CD8-positive, alpha-beta memory T cell (primary cell): ENCODE data around the gene ACYP2. TPM values are rescaled to one million over a fixed set of nuclear protein-coding genes. Genes with fewer than 3 reads are reported as not detected.
"Not testable (repeated sequence)": the region's sequence is repeated elsewhere in the genome, so short reads cannot be mapped to it uniquely, and the experiment has no call there.

Source experiments
- CTCF ChIA-PET: fragments of 350-600 bp; sonication (Branson Sonifier 250); formaldehyde crosslinking; loops from one replicate; lab custom pipeline; 2021; ENCODE audit warnings: antibody characterized with exemption; lab: Charles Lee
- POLR2A ChIA-PET: fragments of 350-600 bp; sonication (Branson Sonifier 250); formaldehyde crosslinking; loops from one replicate; lab custom pipeline; 2021; ENCODE audit warnings: antibody characterized with exemption; lab: Charles Lee
- DNase-seq, 5 donors: peaks; one replicate each; pipeline versions ENCODE4 v3.0.0 to v3.0.0-alpha.2; 2020 to 2022; ENCODE audit warnings: mixed read lengths in 1 of 5
- H3K27ac ChIP-seq: one replicate; pipeline ENCODE4 v1.7.0; 2013; ENCODE audit warnings: low read depth, mild to moderate bottlenecking, low read length, moderate library complexity
- H3K27me3 ChIP-seq: 2 replicates; pipeline ENCODE4 v1.7.0; 2013; ENCODE audit warnings: low read length, mild to moderate bottlenecking; ENCODE audit not compliant: insufficient read depth, poor library complexity, severe bottlenecking
- H3K36me3 ChIP-seq: 2 replicates; pipeline ENCODE4 v1.7.0; 2013; ENCODE audit warnings: mild to moderate bottlenecking, low read length, moderate library complexity; ENCODE audit not compliant: insufficient read depth
- H3K4me1 ChIP-seq: 2 replicates; pipeline ENCODE4 v1.7.0; 2013; ENCODE audit warnings: mild to moderate bottlenecking, low read length, moderate library complexity; ENCODE audit not compliant: insufficient read depth
- H3K4me3 ChIP-seq: 2 replicates; pipeline ENCODE4 v1.7.0; 2013; ENCODE audit warnings: mild to moderate bottlenecking, low read length
- H3K9me3 ChIP-seq: 2 replicates; pipeline ENCODE4 v1.7.0; 2013; ENCODE audit warnings: mild to moderate bottlenecking, low read length
- H3K27ac Mint-ChIP-seq, 8 donors: one replicate each; pipeline ENCODE4 v1.8.0; 2020 to 2021; ENCODE audit warnings: mixed read lengths in 8 of 8, mild to moderate bottlenecking in 6 of 8, inconsistent platforms in 3 of 8, moderate library complexity in 3 of 8
- H3K27me3 Mint-ChIP-seq, 2 donors: one replicate each; pipeline ENCODE4 v1.8.0; 2020 to 2021; ENCODE audit warnings: mixed read lengths in 2 of 2, mild to moderate bottlenecking in 1 of 2, moderate library complexity in 1 of 2
- H3K36me3 Mint-ChIP-seq, 3 donors: one replicate each; pipeline ENCODE4 v1.8.0; 2020 to 2021; ENCODE audit warnings: mixed read lengths in 3 of 3, inconsistent platforms in 1 of 3, mild to moderate bottlenecking in 1 of 3
- H3K4me1 Mint-ChIP-seq, 3 donors: one replicate each; pipeline ENCODE4 v1.8.0; 2020 to 2021; ENCODE audit warnings: mixed read lengths in 3 of 3, inconsistent platforms in 1 of 3, mild to moderate bottlenecking in 1 of 3
- H3K4me3 Mint-ChIP-seq, 7 donors: one replicate each; pipeline ENCODE4 v1.8.0; 2020 to 2021; ENCODE audit warnings: mixed read lengths in 7 of 7, mild to moderate bottlenecking in 6 of 7, moderate library complexity in 4 of 7, inconsistent platforms in 2 of 7
- H3K9me3 Mint-ChIP-seq, 5 donors: one replicate each; pipeline ENCODE4 v1.8.0; 2020 to 2022; ENCODE audit warnings: mixed read lengths in 5 of 5, mild to moderate bottlenecking in 3 of 5, moderate library complexity in 2 of 5, inconsistent platforms in 1 of 5
- polyA plus RNA-seq: library from polyadenylated mRNA; unstranded; fragments of 300-500 nt; fragmentation: Illumina TruSeq; gene quantifications from one replicate; pipeline ENCODE4 v1.2.3, GENCODE V29; 2021
- total RNA-seq, 2 experiments: library from RNA; stranded (reverse); gene quantifications; one replicate each; pipeline ENCODE4 v1.2.3, GENCODE V29; 2021

The ACYP2 gene
- total and polyA plus RNA-seq, 3 experiments from 2014 or later: 8.8 to 12.6 (median 10.3) TPM

DNA sequence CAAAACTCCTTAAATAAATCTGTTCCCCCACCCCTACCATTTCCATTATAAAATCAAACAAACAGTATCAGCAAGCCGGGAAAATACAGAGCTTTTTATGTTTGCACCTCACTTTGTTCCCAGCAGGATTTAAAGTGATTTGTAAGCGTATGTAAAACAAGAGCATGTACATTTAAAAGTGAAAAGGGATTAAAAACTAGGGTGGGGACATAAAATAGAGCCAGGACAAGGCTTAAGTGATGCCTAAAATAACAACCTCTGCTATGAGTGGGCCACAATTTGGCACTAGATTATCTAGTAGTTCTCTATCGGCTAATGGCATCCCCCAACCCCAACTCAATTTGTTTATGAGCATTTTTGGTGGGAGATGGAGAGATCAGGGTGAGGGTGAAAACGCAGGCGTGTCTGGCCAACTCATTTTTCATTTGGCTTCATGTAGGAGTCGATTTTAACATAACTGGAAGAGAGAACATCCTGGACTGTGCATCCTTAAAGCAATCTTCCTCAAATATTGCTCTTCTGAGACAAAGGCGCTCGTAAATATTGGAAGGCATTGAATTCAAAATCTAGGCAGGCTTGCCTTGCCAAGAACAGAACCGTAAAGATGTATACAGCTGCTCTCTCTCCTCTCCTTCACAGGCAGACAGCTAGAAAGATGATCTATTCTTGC, 175.1 kb downstream of the ACYP2 start:
- Histone ChIP-seq H3K4me3 (no peak overlapping the region), H3K9me3 (no peaks in the 10 kb centered on the region), H3K27me3 (no peaks in the 10 kb centered on the region), H3K4me1 (no peaks in the 10 kb centered on the region), H3K36me3 (no peaks in the 10 kb centered on the region), H3K27ac (no peak overlapping the region)
- H3K9me3 Mint-ChIP-seq: no peaks in the 10 kb centered on the region
- peaks cover 0 to 8% (median 4%) of the 10 kb centered on the region in 3 donors for H3K36me3 Mint-ChIP-seq
- no peaks in the 10 kb centered on the region for H3K4me1 Mint-ChIP-seq
- ChIA-PET POLR2A (no interaction called here), CTCF (no interaction called here)
- peak overlapping the region in 1 of 8 donors; percentile 32 for H3K27ac Mint-ChIP-seq
- H3K4me3 Mint-ChIP-seq: no peak overlapping the region
- no peak for DNase-seq
- H3K27me3 Mint-ChIP-seq: no peaks in the 10 kb centered on the region

GRCh38 chr2:54294665-54295064, 179.2 kb downstream of the ACYP2 start:
- H3K36me3 ChIP-seq, H3K27me3 ChIP-seq, H3K27ac ChIP-seq, H3K9me3 ChIP-seq, DNase-seq, H3K4me1 ChIP-seq, H3K9me3 Mint-ChIP-seq, H3K4me3 Mint-ChIP-seq, POLR2A ChIA-PET, H3K4me3 ChIP-seq, CTCF ChIA-PET, H3K36me3 Mint-ChIP-seq, H3K4me1 Mint-ChIP-seq, H3K27me3 Mint-ChIP-seq, H3K27ac Mint-ChIP-seq: not testable (repeated sequence)

DNA sequence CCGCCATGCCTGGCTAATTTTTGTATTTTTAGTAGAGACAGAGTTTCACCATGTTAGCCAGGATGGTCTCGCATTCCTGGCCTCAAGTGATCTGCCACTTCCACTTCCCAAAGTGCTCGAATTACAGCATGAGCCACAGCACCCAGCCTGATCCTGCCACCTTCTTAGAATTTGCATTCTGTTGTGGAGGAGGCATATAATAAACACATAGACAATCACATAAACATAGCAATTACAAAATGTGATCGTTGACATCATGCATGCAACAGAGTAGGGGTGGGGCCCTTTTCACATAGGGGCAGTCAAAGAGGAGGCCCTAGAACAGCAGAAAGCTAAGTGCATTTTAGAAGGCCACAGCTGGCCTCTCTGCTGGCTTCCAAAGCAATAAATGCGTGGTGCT, 180.5 kb downstream of the ACYP2 start:
- no peaks in the 10 kb centered on the region for H3K4me1 Mint-ChIP-seq
- no peak for DNase-seq
- ChIA-PET CTCF (no interaction called here), POLR2A (no interaction called here)
- Histone ChIP-seq H3K9me3 (no peaks in the 10 kb centered on the region), H3K4me3 (no peak overlapping the region), H3K36me3 (no peaks in the 10 kb centered on the region), H3K4me1 (no peaks in the 10 kb centered on the region), H3K27me3 (no peaks in the 10 kb centered on the region), H3K27ac (no peak overlapping the region)
- no peak overlapping the region for H3K4me3 Mint-ChIP-seq
- H3K27ac Mint-ChIP-seq: peak overlapping the region in 1 of 8 donors; percentile 25
- H3K27me3 Mint-ChIP-seq: no peaks in the 10 kb centered on the region
- peaks cover 0 to 2% (median 0%) of the 10 kb centered on the region in 3 donors for H3K36me3 Mint-ChIP-seq
- no peaks in the 10 kb centered on the region for H3K9me3 Mint-ChIP-seq

GRCh38 chr2:54298514-54298913, 183.1 kb downstream of the ACYP2 start:
- Histone ChIP-seq H3K4me3 (no peak overlapping the region), H3K36me3 (no peaks in the 10 kb centered on the region), H3K27ac (no peak overlapping the region), H3K27me3 (no peaks in the 10 kb centered on the region), H3K4me1 (no peaks in the 10 kb centered on the region), H3K9me3 (no peaks in the 10 kb centered on the region)
- Mint-ChIP-seq H3K27ac (no peak overlapping the region), H3K9me3 (no peaks in the 10 kb centered on the region), H3K4me1 (no peaks in the 10 kb centered on the region), H3K27me3 (no peaks in the 10 kb centered on the region), H3K36me3 (no peaks in the 10 kb centered on the region), H3K4me3 (no peak overlapping the region)
- DNase-seq: no peak
- ChIA-PET POLR2A (no interaction called here), CTCF (no interaction called here)

GRCh38 chr2:54303631-54304030, 188.2 kb downstream of the ACYP2 start:
- no peak overlapping the region for H3K4me3 ChIP-seq
- no peak for DNase-seq
- H3K27ac ChIP-seq: no peak overlapping the region
- no peaks in the 10 kb centered on the region for H3K4me1 Mint-ChIP-seq
- no peaks in the 10 kb centered on the region for H3K4me1 ChIP-seq
- ChIA-PET CTCF (no interaction called here), POLR2A (no interaction called here)
- H3K36me3 ChIP-seq: no peaks in the 10 kb centered on the region
- peaks cover 0 to 3% (median 3%) of the 10 kb centered on the region in 3 donors for H3K36me3 Mint-ChIP-seq
- no peak overlapping the region for H3K4me3 Mint-ChIP-seq
- no peak overlapping the region for H3K27ac Mint-ChIP-seq
- no peaks in the 10 kb centered on the region for H3K27me3 Mint-ChIP-seq
- no peaks in the 10 kb centered on the region for H3K9me3 Mint-ChIP-seq
- H3K27me3 ChIP-seq: no peaks in the 10 kb centered on the region
- no peaks in the 10 kb centered on the region for H3K9me3 ChIP-seq

DNA sequence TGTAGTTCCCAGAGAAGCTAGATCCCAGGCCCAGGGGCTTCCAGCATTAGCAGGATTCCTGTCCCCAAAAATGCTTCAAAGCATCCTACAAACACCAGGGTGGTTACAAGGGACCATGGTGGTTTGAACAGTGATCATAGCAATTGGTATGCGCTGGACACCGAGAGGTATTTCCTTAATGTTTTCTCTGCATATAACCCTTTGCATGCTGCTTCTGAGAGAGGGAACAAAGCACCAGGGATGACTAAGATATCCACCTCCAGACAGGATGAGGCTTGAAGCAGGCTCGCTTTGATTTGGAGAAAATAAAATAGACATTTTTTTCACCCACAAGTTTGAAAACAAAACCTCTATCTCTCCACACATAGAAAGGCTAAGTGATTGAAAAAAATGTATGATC, 191.1 kb downstream of the ACYP2 start:
- H3K27me3 Mint-ChIP-seq: no peaks in the 10 kb centered on the region
- H3K4me1 Mint-ChIP-seq: no peaks in the 10 kb centered on the region
- no peak overlapping the region for H3K4me3 ChIP-seq
- DNase-seq: no peak
- no peak overlapping the region for H3K27ac ChIP-seq
- H3K4me3 Mint-ChIP-seq: no peak overlapping the region
- ChIA-PET CTCF (no interaction called here), POLR2A (no interaction called here)
- H3K27ac Mint-ChIP-seq: no peak overlapping the region
- no peaks in the 10 kb centered on the region for H3K9me3 Mint-ChIP-seq
- no peaks in the 10 kb centered on the region for H3K27me3 ChIP-seq
- no peaks in the 10 kb centered on the region for H3K4me1 ChIP-seq
- H3K9me3 ChIP-seq: no peaks in the 10 kb centered on the region
- H3K36me3 ChIP-seq: no peaks in the 10 kb centered on the region
- peaks cover 0 to 3% (median 3%) of the 10 kb centered on the region in 3 donors for H3K36me3 Mint-ChIP-seq

- Mint-ChIP-seq H3K27me3 (no peaks in the 10 kb centered on the region), H3K4me3 (no peak overlapping the region), H3K4me1 (no peaks in the 10 kb centered on the region), H3K27ac (no peak overlapping the region), H3K9me3 (no peaks in the 10 kb centered on the region), H3K36me3 (peaks cover 0 to 3% (median 3%) of the 10 kb centered on the region in 3 donors)
- ChIA-PET POLR2A (no interaction called here), CTCF (no interaction called here)
- DNase-seq: no peak
- H3K27ac ChIP-seq: no peak overlapping the region
- H3K9me3 ChIP-seq: no peaks in the 10 kb centered on the region
- H3K4me3 ChIP-seq: no peak overlapping the region
- H3K36me3 ChIP-seq: no peaks in the 10 kb centered on the region
- H3K27me3 ChIP-seq: no peaks in the 10 kb centered on the region
- no peaks in the 10 kb centered on the region for H3K4me1 ChIP-seq
Observed at GRCh38 chr2:54308186-54308585, 192.8 kb downstream of the ACYP2 start.

DNA sequence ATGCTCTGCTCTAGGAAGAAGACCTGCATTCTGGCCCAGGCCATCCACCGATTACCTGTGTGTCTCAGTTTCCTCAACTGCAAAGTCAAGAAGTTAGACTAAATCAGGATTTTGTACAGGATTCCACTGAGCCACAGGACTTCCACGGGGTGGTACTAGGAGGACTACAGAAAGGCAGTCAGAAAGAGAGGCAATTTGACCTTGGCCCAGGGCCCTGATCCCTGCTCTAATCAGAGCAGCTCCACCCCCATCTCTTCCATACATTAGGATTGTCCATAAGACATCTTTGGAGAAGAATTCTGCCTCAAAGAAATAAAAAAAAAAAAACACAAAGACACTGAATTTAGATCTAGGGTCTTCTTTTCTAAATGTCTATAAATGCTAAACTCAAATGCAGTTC, 193.4 kb downstream of the ACYP2 start:
- no peak overlapping the region for H3K27ac ChIP-seq
- no peak for DNase-seq
- H3K27ac Mint-ChIP-seq: no peak overlapping the region
- H3K4me1 ChIP-seq: no peaks in the 10 kb centered on the region
- H3K27me3 ChIP-seq: no peaks in the 10 kb centered on the region
- no peak overlapping the region for H3K4me3 ChIP-seq
- H3K9me3 ChIP-seq: no peaks in the 10 kb centered on the region
- H3K36me3 ChIP-seq: no peaks in the 10 kb centered on the region
- H3K4me1 Mint-ChIP-seq: no peaks in the 10 kb centered on the region
- ChIA-PET POLR2A (no interaction called here), CTCF (no interaction called here)
- no peaks in the 10 kb centered on the region for H3K9me3 Mint-ChIP-seq
- no peak overlapping the region for H3K4me3 Mint-ChIP-seq
- H3K27me3 Mint-ChIP-seq: no peaks in the 10 kb centered on the region
- peaks cover 0 to 3% (median 3%) of the 10 kb centered on the region in 3 donors for H3K36me3 Mint-ChIP-seq
